ENCODE results near the gene MSRB3. TPM values are rescaled to one million over a fixed set of nuclear protein-coding genes. Genes with fewer than 3 reads are reported as not detected.
"Not testable (repeated sequence)": the region's sequence is repeated elsewhere in the genome, so short reads cannot be mapped to it uniquely, and the experiment has no call there.

Gene MSRB3
- total and polyA plus RNA-seq, 8 donors = 21.7 to 50.5 (median 28.1) TPM

DNA sequence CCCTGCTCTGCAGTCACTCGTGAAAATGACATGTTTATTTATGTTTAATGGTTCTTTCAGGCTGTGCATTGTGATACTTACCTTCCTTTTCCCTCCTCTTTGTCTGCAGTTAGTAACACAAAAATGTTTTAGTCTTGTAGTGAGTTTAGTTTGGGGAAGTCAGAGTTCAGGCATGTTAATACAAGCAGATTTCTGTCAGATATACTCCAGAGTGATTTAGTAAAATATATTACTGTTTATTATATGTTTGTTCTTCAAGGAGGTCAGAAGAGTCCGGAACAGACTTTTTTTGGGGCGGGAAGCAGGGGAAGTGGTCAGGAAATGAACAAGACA lies 28.7 kb downstream of the MSRB3 start:
- H3K4me3 ChIP-seq = no peak overlapping the region
- peaks cover 0 to 20% of the 10 kb centered on the region in 2 donors for H3K4me1 ChIP-seq
- no peaks in the 10 kb centered on the region for H3K36me3 ChIP-seq
- TF ChIP-seq, protein P1, sequence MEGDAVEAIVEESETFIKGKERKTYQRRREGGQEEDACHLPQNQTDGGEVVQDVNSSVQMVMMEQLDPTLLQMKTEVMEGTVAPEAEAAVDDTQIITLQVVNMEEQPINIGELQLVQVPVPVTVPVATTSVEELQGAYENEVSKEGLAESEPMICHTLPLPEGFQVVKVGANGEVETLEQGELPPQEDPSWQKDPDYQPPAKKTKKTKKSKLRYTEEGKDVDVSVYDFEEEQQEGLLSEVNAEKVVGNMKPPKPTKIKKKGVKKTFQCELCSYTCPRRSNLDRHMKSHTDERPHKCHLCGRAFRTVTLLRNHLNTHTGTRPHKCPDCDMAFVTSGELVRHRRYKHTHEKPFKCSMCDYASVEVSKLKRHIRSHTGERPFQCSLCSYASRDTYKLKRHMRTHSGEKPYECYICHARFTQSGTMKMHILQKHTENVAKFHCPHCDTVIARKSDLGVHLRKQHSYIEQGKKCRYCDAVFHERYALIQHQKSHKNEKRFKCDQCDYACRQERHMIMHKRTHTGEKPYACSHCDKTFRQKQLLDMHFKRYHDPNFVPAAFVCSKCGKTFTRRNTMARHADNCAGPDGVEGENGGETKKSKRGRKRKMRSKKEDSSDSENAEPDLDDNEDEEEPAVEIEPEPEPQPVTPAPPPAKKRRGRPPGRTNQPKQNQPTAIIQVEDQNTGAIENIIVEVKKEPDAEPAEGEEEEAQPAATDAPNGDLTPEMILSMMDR (IDR thresholded peaks at IDR 0.05) = no peak
- H3K27me3 ChIP-seq = no peaks in the 10 kb centered on the region
- no peaks in the 10 kb centered on the region for H3K9me3 ChIP-seq
- no peak overlapping the region for H3K27ac ChIP-seq
- ATAC-seq = no peak
- intact Hi-C loops (cut with DNase I) = no loop called here
- DNase-seq = no peak

GRCh38 chr12:65308006-65308405 lies 29.5 kb downstream of the MSRB3 start:
- Histone ChIP-seq H3K27me3 (no peaks in the 10 kb centered on the region), H3K4me1 (peaks cover 0 to 20% of the 10 kb centered on the region in 2 donors), H3K27ac (no peak overlapping the region), H3K4me3 (no peak overlapping the region), H3K9me3 (no peaks in the 10 kb centered on the region), H3K36me3 (no peaks in the 10 kb centered on the region)
- TF ChIP-seq, protein P1 (IDR thresholded peaks at IDR 0.05) = no peak
- ATAC-seq (no peak), DNase-seq (no peak)
- intact Hi-C loops (cut with DNase I) = no loop called here

- Histone ChIP-seq H3K9me3 (no peaks in the 10 kb centered on the region), H3K36me3 (no peaks in the 10 kb centered on the region), H3K27ac (no peak overlapping the region), H3K4me1 (peaks cover 0 to 20% of the 10 kb centered on the region in 2 donors), H3K4me3 (no peak overlapping the region), H3K27me3 (no peaks in the 10 kb centered on the region)
- DNase-seq = no peak
- TF ChIP-seq, protein P1 (IDR thresholded peaks at IDR 0.05) = no peak
- intact Hi-C loops (cut with DNase I) = no loop called here
- no peak for ATAC-seq
These were observed 30.2 kb downstream of the MSRB3 start for GRCh38 chr12:65308601-65309071.

DNA sequence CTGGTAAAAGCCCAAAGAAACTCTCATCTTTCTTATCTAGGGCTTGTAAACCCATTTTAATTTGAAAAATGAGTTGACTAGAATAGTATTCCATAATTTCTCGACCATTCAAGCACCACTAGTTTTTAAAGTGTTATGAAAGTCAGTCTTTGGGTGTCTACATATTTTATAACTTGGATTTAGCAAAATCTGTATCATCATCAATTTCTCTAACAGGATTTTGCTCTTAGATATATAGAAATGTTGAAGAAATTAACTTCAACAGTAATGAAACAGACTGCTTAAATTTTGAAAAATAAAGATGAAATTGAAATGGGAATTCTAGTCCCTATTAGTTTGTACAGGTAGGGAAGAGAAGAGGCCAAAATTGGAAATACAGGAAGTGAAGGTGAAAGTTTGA lies 32.8 kb downstream of the MSRB3 start:
- Histone ChIP-seq H3K36me3 (no peaks in the 10 kb centered on the region), H3K27ac (no peak overlapping the region), H3K9me3 (no peaks in the 10 kb centered on the region), H3K27me3 (no peaks in the 10 kb centered on the region), H3K4me3 (no peak overlapping the region), H3K4me1 (peaks cover 0 to 20% of the 10 kb centered on the region in 2 donors)
- DNase-seq (no peak), ATAC-seq (no peak)
- TF ChIP-seq, protein P1 (IDR thresholded peaks at IDR 0.05) = no peak
- intact Hi-C loops (cut with DNase I) = no loop called here

- Histone ChIP-seq H3K4me3 (no peak overlapping the region), H3K27ac (no peak overlapping the region), H3K4me1 (peaks cover 0 to under 1% of the 10 kb centered on the region in 2 donors), H3K9me3 (no peaks in the 10 kb centered on the region), H3K27me3 (no peaks in the 10 kb centered on the region), H3K36me3 (no peaks in the 10 kb centered on the region)
- no peak for ATAC-seq
- TF ChIP-seq, protein P1 (IDR thresholded peaks at IDR 0.05) = peak in 1 of 2 donors; percentile 43
- DNase-seq = no peak
- intact Hi-C loops (cut with DNase I) = no loop called here
These were observed 35.3 kb downstream of the MSRB3 start for GRCh38 chr12:65313719-65314317.

- intact Hi-C loops (cut with DNase I); ATAC-seq; H3K27ac ChIP-seq; H3K27me3 ChIP-seq; H3K9me3 ChIP-seq; H3K36me3 ChIP-seq; DNase-seq; H3K4me3 ChIP-seq; H3K4me1 ChIP-seq: not testable (repeated sequence)
These were observed 36.8 kb downstream of the MSRB3 start for GRCh38 chr12:65315238-65315637.
